VCaP (cell line): ENCODE data around the gene STOML3.
A peak's percentile ranks its signal among the peaks of the same experiment; 100 is the strongest.

ENCODE experiments used
- H3K27ac ChIP-seq: fragments of 450-650 bp; 2 replicates; pipeline ENCODE4 v1.5.1; 2017
- TF ChIP-seq, protein P1 (sequence below): fragments of 450-650 bp; conservative IDR thresholded peaks from 2 replicates; pipeline ENCODE4 v1.5.1; 2017; ENCODE audit warnings: mild to moderate bottlenecking, moderate library complexity

The STOML3 gene

GRCh38 chr13:39035799-39036198 is 45.2 kb upstream of the STOML3 start:
- TF ChIP-seq, protein P1, sequence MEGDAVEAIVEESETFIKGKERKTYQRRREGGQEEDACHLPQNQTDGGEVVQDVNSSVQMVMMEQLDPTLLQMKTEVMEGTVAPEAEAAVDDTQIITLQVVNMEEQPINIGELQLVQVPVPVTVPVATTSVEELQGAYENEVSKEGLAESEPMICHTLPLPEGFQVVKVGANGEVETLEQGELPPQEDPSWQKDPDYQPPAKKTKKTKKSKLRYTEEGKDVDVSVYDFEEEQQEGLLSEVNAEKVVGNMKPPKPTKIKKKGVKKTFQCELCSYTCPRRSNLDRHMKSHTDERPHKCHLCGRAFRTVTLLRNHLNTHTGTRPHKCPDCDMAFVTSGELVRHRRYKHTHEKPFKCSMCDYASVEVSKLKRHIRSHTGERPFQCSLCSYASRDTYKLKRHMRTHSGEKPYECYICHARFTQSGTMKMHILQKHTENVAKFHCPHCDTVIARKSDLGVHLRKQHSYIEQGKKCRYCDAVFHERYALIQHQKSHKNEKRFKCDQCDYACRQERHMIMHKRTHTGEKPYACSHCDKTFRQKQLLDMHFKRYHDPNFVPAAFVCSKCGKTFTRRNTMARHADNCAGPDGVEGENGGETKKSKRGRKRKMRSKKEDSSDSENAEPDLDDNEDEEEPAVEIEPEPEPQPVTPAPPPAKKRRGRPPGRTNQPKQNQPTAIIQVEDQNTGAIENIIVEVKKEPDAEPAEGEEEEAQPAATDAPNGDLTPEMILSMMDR: no peak
- H3K27ac ChIP-seq: peak overlapping the region; percentile 91

GRCh38 chr13:39035204-39035603 is 44.6 kb upstream of the STOML3 start:
- H3K27ac ChIP-seq: peak overlapping the region; percentile 91; the same call in 1 of the 2 replicates
- TF ChIP-seq, protein P1: no peak

- H3K27ac ChIP-seq: no peak overlapping the region
- TF ChIP-seq, protein P1: no peak
Measured at GRCh38 chr13:39034085-39034484, 43.5 kb upstream of the STOML3 start.

- TF ChIP-seq, protein P1: no peak
- no peak overlapping the region for H3K27ac ChIP-seq
Measured at GRCh38 chr13:39032150-39032549, 41.5 kb upstream of the STOML3 start.

GRCh38 chr13:39025433-39025839 is 34.8 kb upstream of the STOML3 start:
- TF ChIP-seq, protein P1: no peak
- peak overlapping the region; percentile 82 for H3K27ac ChIP-seq

DNA sequence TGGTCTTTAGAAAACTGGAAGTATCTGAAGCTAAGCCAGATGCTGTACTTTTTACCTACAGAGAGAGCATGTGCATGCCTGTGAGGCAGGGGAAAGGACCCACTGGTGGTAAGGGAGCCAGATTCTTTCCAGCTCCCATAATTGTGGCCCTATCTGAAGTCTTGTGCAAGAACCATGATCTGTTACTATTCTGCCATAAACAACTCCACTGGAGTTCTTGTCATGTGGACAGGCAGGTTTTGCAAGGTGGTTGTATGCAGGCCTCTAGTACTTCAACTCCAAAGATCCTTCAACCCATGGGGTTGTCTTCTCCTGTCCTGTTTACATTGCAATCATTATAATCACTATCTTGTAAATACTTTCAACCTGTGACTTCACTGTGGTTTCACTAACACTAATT is 33.1 kb upstream of the STOML3 start:
- TF ChIP-seq, protein P1: no peak
- peak overlapping the region; percentile 82 for H3K27ac ChIP-seq

GRCh38 chr13:39023316-39023715 is 32.7 kb upstream of the STOML3 start:
- TF ChIP-seq, protein P1: no peak
- H3K27ac ChIP-seq: peak overlapping the region; percentile 82
